Skin epidermis (tissue), 12 donors: Measurements from ENCODE around the gene PIMREG.

Experiments used
- H3K27ac ChIP-seq, 21 experiments: fragments of 200-600 bp; sonication (generic) in 11 of 21; one replicate each; pipeline ENCODE4 v1.5.0; 2020; ENCODE audit warnings: mild to moderate bottlenecking in 3 of 21, inconsistent platforms in 2 of 21, moderate library complexity in 2 of 21
- H3K4me3 ChIP-seq, 7 experiments: fragments of 200-600 bp; sonication (generic) in 2 of 7; one replicate each; pipeline ENCODE4 v1.5.0; 2020; ENCODE audit warnings: inconsistent platforms in 2 of 7, mild to moderate bottlenecking in 2 of 7, moderate library complexity in 1 of 7

The PIMREG gene

DNA sequence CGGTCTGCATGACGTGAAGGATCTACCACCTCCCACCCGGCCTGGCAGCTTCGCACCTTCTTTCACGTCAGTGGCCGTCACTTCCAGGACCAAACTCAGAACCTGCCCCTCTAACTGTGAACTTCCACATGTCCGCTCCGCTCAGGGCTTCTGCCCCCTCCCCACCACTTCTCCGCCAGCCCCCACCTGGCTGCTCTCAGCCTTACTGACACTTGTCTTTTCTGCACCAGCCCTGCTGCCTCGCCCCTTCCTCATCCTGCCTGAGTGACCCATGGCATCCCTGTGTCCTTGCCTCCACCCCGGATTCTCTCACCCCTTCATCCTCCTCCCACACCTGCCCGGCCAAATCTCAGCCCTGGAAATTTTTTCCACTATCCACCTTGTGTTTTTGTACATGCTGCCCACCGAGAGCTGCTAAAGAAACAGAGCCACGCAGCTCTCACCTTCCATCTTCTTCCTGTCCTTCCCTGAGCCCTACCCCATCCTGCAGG lies 14.2 kb downstream of the PIMREG start:
- Histone ChIP-seq H3K4me3 (no peak overlapping the region), H3K27ac (no peak overlapping the region)

DNA sequence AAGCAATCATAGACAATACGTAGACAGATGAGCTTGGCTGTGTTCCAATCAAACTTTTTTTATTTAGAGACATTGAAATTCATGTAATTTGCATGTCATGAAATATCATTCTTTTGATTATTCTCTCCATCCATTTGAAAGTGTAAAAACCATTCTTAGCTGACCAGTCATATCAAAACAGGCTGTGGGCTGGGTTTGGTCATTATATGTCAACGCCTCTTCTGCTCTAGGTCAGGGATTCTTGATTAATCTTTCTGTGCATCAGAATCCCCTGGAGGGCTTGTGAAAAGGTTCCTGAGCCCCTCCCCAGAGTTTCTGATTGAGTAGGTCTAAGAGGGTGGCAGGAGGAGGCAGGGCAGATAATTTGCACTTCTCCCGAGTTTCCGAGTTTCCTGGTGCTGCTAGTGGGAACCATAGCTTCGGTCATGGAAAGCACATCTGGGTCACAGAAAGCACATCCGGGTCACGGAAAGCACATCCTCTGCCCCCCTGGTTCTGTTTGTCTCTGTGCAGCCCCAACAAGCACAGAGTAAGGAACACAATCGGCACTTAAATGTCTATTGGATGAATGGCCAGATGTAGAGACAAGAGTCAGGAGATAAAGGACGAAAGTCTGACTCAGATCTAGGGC lies 16.4 kb downstream of the PIMREG start:
- Histone ChIP-seq H3K27ac (no peak overlapping the region), H3K4me3 (no peak overlapping the region)

DNA sequence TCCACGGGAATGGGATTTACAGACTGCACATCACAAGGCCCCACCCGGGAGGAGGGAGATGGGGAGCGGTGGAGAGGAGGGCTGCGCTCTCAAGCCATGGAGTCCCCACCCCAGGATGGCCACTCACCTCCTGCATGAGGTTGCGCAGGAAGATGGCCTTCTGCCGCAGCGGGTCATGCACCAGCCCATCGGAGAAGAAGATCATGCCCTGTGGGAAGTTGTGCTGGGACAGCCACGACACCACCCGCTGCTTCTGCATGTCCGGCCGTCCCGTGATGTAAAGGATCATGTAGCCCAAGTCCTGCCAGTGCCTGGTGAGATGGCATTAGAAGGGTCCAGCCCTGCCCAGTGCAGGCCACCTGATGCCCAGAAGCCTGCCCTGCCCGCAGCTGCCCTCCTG lies 17.0 kb downstream of the PIMREG start:
- Histone ChIP-seq H3K4me3 (no peak overlapping the region), H3K27ac (no peak overlapping the region)

GRCh38 chr17:6461792-6462524 lies 17.7 kb downstream of the PIMREG start:
- Histone ChIP-seq H3K4me3 (no peak overlapping the region), H3K27ac (no peak overlapping the region)

DNA sequence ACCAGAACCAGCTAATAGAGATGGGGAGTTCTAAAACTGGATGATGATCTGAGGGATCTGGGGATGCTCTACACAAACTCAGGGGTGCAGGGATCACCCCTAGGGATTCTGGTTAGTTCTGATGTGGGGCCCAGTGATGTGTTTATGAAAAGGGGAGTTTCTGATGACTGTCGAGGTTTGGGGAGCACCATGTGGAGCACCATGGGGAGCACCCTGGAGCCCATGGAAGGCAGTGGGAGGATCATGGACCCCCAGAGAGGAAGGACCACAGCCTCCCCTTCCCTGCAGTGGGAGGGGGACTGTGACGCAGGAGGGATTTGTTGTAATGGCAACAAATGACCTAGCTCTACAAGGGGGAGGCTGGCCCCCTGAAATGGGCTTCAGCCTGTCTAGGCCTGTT lies 18.4 kb downstream of the PIMREG start:
- Histone ChIP-seq H3K27ac (no peak overlapping the region), H3K4me3 (no peak overlapping the region)

- no peak overlapping the region for H3K4me3 ChIP-seq
- no peak overlapping the region for H3K27ac ChIP-seq
Measured at GRCh38 chr17:6463616-6464445, 19.6 kb downstream of the PIMREG start.

GRCh38 chr17:6464446-6465041 lies 20.3 kb downstream of the PIMREG start:
- Histone ChIP-seq H3K4me3 (no peak overlapping the region), H3K27ac (no peak overlapping the region)

GRCh38 chr17:6465206-6466003 lies 21.1 kb downstream of the PIMREG start:
- Histone ChIP-seq H3K4me3 (no peak overlapping the region), H3K27ac (no peak overlapping the region)

DNA sequence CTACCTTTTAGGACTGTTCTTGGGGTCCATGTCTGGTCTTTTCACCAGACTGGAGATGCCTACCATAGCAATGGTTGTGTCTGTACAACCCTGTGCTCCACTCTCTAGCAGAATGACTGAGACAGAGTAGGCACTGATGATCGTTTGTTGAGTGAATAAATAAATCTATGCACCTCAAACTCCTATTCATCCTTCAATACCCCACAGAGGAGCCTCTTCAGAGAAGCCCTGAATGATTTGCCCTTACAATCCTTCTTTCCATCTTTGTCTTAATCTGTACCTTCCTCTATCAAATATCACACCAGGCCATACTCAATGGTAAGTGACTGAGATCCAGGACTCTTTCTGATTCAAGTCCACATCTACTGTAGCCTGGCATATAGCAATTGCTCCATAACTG lies 23.3 kb downstream of the PIMREG start:
- no peak overlapping the region for H3K27ac ChIP-seq
- no peak overlapping the region for H3K4me3 ChIP-seq

GRCh38 chr17:6468051-6468790 lies 24.0 kb downstream of the PIMREG start:
- H3K27ac ChIP-seq: no peak overlapping the region
- no peak overlapping the region for H3K4me3 ChIP-seq

GRCh38 chr17:6470146-6470718 lies 26.0 kb downstream of the PIMREG start:
- Histone ChIP-seq H3K27ac (no peak overlapping the region), H3K4me3 (no peak overlapping the region)

- no peak overlapping the region for H3K27ac ChIP-seq
- no peak overlapping the region for H3K4me3 ChIP-seq
Measured at GRCh38 chr17:6470751-6471521, 26.7 kb downstream of the PIMREG start.

- H3K27ac ChIP-seq: no peak overlapping the region
- H3K4me3 ChIP-seq: no peak overlapping the region
Measured at GRCh38 chr17:6471531-6472465, 27.5 kb downstream of the PIMREG start.

GRCh38 chr17:6472517-6472916 lies 28.3 kb downstream of the PIMREG start:
- H3K27ac ChIP-seq: no peak overlapping the region

DNA sequence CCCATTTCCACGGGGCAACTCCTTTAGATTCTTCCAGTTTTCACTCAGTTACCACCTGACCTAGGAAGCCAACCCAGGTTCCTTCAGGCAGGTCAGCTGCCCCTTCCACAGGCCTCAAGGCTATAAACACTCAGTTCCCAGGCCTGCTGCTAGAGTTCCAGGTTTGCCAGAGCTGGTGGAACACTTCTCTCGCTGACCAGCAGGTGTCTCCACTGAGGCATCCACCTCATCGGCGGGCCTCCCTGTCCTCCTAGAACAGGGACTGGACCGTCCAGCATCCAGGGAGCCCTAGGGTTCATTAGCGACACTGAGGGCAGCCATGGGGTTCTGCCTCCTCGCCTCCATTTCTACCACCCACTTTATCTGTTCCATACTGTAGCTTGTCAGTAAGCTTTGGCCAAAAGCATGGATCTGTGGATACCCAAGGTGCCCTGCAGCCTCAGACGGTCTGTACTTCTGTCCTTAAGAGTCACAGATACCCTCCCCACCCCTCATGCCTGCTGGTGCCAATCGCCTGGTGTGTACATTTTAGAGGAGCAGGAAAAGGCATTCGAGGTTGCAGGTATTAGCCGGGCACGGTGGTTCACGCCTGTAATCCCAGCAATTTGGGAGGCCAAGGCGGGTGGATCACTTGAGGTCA lies 29.0 kb downstream of the PIMREG start:
- no peak overlapping the region for H3K4me3 ChIP-seq
- no peak overlapping the region for H3K27ac ChIP-seq

More at GRCh38 chr17:6472517-6472916, 28.3 kb downstream of the PIMREG start:
- no peak overlapping the region for H3K4me3 ChIP-seq

DNA sequence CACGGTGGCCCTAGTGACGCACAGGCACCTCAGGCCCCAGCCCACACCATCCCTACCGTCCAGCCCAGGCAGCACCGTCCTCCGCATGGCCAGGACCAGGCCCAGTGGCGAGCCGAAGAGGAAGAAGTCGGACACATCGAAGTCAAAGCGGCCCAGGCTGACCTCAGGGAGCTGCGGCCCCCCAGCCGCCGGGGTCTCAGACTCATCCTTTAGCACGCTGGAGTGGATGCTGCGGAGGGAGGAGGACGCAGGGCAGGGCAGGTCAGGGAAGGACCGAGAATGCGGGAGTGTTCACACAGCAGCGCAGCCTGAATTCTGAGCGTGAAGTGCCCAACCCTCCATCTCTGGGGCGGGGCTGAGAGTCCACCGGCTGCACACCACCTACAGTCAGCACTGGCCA lies 30.1 kb downstream of the PIMREG start:
- Histone ChIP-seq H3K4me3 (no peak overlapping the region), H3K27ac (no peak overlapping the region)
